Motor neuron (in vitro differentiated cells): ENCODE data around the gene GFY. TPM values are rescaled to one million over a fixed set of nuclear protein-coding genes. Genes with fewer than 3 reads are reported as not detected.

Source experiments
- ATAC-seq, 8 experiments: fragments of 200-7000 bp; cut with Tn5 transposase; replicated peaks in 6 of 8; 2 replicates each; pipeline ENCODE4 v1.8.0; 2021; ENCODE audit warnings: mild to moderate bottlenecking in 8 of 8, moderate library complexity in 8 of 8
- H3K27ac ChIP-seq, 2 donors: fragments of 250-450 bp; sonication (Bioruptor Pico); 2 replicates each; pipeline ENCODE4 v1.9.0; 2021; ENCODE audit warnings: antibody characterized with exemption in 2 of 2, mild to moderate bottlenecking in 2 of 2, moderate library complexity in 1 of 2
- H3K4me1 ChIP-seq, 2 donors: fragments of 250-450 bp; sonication (Bioruptor Pico); replicated peaks in 1 of 2; 2 replicates each; pipeline ENCODE4 v1.6.1; 2021; ENCODE audit warnings: antibody characterized with exemption in 2 of 2, mild to moderate bottlenecking in 2 of 2, moderate library complexity in 1 of 2
- H3K4me3 ChIP-seq, 5 donors: fragments of 250-450 bp; sonication (Bioruptor Pico); 2 replicates each; pipeline ENCODE4 v1.9.0; 2021; ENCODE audit warnings: antibody characterized with exemption in 5 of 5, mild to moderate bottlenecking in 5 of 5, moderate library complexity in 4 of 5
- WGBS, 10 experiments: fragments of 450-650 bp; shearing (Covaris generic); methylation state at CpG; one replicate each; pipeline ENCODE4 v1.0.0; 2022; 5-methylcytosine and 5-hydroxymethylcytosine counted together
- in situ Hi-C, 9 experiments: fragments of 400-800 bp; cut with MboI; loops; one replicate each; pipeline ENCODE4 v1.15.0; 2021; ENCODE audit warnings: low sequenced_read_pairs in 9 of 9, low pct_unique_long_range_greater_than_20kb in 2 of 9; ENCODE audit not compliant: unreplicated experiment in 9 of 9
- total RNA-seq, 8 experiments: library from RNA; unstranded; fragments of 300-600 nt; gene quantifications; 2 replicates each; pipeline versions ENCODE4 v1.2.3 to v1.2.4, GENCODE V29; 2022

Gene GFY
- total RNA-seq, 8 experiments from 2014 or later, result 0.42 to 1.1 (median 0.67) TPM; not detected in 2

DNA sequence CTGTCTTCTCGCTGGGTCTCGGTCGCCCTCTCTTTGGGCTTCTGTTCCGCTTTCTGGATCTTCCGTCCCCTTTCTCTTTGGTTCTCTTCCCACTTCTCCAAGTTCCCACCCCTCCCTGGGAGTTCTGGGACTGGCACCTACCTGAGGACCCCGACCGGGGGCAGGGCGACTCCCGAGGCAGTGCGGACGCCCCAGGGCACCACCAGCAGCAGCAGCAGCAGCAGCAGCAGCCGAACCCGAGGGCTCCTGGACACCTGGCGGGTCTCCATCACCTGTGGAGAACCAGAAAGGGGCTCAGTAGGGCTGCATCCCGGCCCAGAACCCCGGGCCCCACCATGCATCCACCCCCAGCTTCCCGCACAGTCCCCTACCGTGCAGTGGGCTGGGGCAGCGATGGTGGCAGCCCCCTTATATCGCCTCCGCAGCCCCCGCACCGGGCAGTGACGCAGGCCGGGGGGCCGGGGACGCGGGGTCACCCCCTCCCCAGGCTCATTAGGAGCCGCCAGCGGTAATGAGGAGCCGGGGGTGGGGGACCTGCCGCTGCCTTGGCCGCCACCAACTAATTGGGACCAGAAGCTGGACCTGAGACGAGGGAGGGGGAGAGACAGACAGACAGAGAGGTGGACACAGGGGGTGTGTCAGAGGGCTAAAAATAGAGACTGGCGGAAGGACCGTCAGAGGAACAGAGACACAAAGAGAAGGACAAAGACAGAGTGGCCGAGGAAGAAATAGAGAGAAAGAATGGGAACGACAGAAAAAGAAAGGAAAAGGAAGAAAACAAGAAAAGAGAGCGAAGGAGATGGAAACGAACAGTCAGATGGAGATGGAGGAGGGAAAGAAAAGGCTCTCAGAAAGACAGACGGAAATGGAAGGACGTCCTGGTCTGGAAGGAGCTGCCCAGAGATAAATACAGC, 1.9 kb upstream of the GFY start, which contains the start of gene PTH2:
Gene PTH2, minus strand, starts transcription at position 371 of the 914 bp plus-strand sequence. Its CDS starts 102 bp downstream, at position 269.
- peak within 1 kb of the TSS in 4 of 5 donors; percentile 9 to 19 (median 10) for H3K4me3 ChIP-seq

DNA sequence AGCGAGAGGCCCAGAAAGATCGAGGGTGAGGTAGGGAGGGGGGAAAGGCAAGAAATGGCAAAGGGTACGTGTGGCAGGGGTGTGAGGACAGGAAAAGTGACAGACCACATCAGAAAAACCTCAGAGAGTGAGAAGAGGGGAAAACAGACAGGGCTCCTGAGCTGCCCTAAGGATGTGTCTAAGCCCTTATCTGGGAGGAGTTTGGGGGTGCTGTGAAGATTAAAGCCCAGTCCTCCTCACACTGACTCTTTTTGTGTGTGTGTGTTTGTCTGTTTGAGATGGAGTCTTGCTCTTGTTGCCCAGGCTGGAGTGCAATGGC, 1.2 kb upstream of the GFY start:
- in situ Hi-C loops, result no loop called here
- H3K4me3 ChIP-seq, result no peak overlapping the region
- WGBS, 10 experiments, result 0 to 32% (median 10%) methylated on average over 3 of the region's 3 CpGs; no CpG with 5 or more reads in 1 of the 10 experiments
- no peak for ATAC-seq
- peaks cover 17 to 39% of the 10 kb centered on the region in 2 donors for H3K4me1 ChIP-seq
- H3K27ac ChIP-seq, result no peak overlapping the region

More for the DNA sequence above, 1.9 kb upstream of the GFY start, which contains the start of gene PTH2:
- no peak within 1 kb of the TSS for H3K27ac ChIP-seq
- WGBS, 10 experiments, result 0 to 22% (median 5%) methylated on average over 1 to 14 of the region's 42 CpGs
- H3K4me1 ChIP-seq, result peaks cover 15 to 36% of the 10 kb centered on the region in 2 donors
- ATAC-seq, result no peak
- in situ Hi-C loops, result no loop called here

DNA sequence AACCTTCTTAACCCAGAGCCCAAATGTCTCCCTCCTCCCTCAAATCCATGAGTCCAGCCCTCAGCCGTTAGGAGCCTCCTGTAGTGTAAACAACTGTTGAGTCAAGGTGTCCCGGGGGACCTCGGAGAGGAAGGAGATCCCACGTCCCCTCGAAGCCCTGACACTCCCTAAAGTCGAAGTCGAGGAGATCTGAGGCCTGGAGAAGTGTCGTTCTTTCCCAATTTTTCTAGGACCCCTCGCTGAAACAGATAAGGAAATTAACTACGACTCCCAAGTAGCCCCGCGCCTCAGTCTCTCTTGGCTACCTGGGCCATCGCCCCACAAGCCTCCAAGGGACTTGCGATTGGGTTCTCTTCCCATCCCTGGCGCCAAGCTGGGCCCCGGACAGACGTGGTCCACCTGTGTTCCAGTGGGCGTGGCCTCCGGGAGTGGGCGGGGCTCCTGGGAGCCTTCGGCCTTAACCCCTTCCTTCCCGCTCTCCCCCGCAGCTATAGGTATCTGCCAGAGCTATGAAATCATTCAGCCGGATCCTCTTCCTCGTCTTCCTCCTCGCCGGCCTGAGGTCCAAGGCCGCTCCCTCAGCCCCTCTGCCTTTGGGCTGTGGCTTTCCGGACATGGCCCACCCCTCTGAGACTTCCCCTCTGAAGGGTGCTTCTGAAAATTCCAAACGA, 869 bp downstream of the GFY start:
- in situ Hi-C loops, result no loop called here
- H3K4me1 ChIP-seq, result peaks cover 17 to 32% of the 10 kb centered on the region in 2 donors
- peak in 1 of 8 experiments; percentile 28 for ATAC-seq
- H3K4me3 ChIP-seq, result no peak overlapping the region
- H3K27ac ChIP-seq, result no peak overlapping the region
- 0 to 20% (median 3%) methylated on average over 2 to 24 of the region's 30 CpGs; no CpG with 5 or more reads in 5 of the 10 experiments for WGBS, 10 experiments

DNA sequence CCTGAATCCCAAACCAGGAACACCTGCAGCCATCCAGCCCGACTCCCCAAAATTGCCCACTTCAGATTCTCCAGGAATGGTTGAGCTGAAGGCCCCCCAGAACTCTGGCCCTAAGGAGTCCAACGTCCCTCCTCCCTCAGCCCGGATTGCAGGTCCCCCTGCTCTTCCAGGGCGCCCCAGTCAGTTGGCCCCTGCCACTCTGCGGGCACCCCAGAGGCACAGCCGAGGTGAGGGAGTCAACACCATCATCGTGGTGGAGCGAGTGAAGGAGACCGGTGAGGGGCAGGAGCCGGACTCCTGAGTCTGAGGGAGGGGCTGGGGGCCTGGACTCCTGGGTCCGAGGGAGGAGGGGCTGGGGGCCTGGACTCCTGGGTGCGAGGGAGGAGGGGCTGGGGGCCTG, 2.2 kb downstream of the GFY start:
- in situ Hi-C loops, result no loop called here
- H3K4me3 ChIP-seq, result no peak overlapping the region
- H3K27ac ChIP-seq, result no peak overlapping the region
- WGBS, 10 experiments, result 80 to 100% methylated on average over 1 of the region's 12 CpGs; no CpG with 5 or more reads in 8 of the 10 experiments
- peaks cover 13 to 26% of the 10 kb centered on the region in 2 donors for H3K4me1 ChIP-seq
- ATAC-seq, result no peak

DNA sequence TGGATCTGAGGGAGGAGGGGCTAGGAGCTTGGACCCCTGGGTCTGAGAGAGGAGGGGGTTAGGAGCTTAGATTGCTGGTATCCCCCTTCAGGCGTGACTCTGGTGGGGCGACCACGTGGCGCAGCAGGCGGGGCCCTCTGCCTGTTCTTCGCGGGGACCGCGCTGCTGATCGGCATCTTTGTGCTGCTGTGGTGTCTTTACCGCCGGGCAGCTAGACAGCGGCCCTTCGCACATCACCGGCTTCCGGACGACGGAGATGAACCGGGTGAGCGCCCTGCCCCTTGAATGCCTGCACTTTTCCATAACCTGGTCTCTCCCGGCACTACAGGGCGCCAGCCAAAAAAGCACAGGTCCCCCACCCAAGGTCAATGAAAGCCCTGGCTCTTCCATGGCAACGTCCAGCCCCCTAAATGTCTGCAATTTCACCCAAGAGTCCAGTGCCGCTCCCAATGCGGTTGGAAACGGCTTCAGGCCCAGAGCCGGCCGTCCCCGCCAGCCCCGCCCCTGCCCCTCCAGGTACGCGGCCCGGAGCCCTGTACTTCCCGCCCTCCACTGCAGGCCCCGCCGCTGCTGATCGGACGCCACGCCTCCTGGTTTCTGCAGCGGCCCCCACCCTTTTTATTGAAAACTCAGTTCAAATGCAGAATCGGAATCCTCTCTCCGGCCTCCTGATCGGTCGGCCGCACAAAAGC, 2.8 kb downstream of the GFY start:
- H3K4me1 ChIP-seq, result peaks cover 13 to 21% of the 10 kb centered on the region in 2 donors
- no peak overlapping the region for H3K27ac ChIP-seq
- in situ Hi-C loops, result no loop called here
- peak; percentile 55 to 79 (median 62) for ATAC-seq
- H3K4me3 ChIP-seq, result peak overlapping the region; percentile 2 to 18 (median 12)
- WGBS, 10 experiments, result 0 to 4% (median 3%) methylated on average over 4 to 12 of the region's 45 CpGs; no CpG with 5 or more reads in 7 of the 10 experiments

DNA sequence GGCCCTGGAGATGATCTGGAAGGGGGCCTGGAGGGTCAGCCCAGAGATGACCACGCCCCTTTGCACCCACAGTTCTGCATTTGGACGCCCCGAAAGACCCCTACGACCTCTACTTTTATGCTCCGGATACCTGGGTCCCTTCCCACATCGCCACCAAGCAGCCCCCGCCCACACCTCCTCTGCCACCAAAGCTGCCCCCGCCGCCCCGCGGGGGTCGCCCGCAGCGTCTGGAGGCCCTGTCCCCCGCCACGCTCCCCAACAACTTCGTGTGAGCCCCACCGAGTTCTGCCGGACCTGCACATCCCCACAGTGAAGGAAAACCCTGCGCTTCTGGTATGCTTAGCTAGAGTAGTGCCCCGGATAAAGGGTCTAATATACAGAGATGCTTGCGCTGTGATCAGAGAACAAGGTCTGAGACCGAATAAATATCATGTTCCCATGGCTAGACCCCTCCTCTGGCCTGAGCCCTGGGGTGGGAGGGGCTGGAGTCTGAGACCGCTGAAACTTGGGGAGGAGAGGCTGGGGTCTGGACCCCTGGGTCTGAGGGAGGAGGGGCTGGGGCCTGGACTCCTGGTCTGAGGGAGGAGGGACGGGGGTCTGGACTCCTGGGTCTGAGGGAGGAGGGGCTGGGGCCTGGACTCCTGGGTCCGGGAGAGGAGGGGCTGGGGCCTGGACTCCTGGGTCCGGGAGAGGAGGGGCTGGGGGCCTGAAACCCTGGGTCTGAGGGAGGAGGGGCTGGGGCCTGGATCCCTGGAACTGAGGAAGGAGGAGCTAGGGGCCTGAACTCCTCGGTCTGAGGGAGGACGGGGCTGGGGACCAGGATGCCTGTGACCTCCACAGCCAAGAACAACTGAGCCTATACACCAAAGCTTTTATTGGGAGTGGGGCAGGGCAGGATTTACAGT, 3.6 kb downstream of the GFY start:
- no peak overlapping the region for H3K27ac ChIP-seq
- H3K4me3 ChIP-seq, result peak overlapping the region in 1 of 5 donors; percentile 12
- WGBS, 10 experiments, result 0 to 25% (median 7%) methylated on average over 2 to 13 of the region's 29 CpGs; no CpG with 5 or more reads in 6 of the 10 experiments
- in situ Hi-C loops, result no loop called here
- peaks cover 9 to 13% of the 10 kb centered on the region in 2 donors for H3K4me1 ChIP-seq
- ATAC-seq, result peak in 5 of 8 experiments; percentile 10 to 41 (median 29)

DNA sequence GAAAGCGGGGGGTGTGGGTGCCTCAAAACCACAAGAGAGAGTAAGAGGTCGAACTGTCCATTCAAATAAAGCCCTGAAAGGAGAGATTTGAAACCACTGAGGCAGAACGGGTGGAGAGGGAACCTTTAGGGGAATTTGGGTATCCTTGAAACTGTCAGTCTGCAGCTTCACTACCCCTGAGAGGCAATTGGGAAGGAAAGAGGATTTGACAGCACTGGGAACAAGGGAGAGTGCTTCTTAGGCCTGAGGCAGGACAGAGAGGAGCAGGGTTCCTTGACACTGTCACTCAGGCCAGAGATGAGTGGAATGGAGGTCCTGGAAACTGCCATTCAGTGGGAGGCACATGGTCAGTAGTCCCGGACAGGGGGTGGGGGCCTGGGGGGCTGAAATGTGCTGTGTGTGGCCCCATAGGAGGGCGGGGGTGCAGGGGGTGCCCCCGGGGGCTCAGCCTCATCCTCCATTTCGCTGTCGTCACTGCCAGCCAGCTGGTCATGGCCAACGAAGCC, 5.0 kb downstream of the GFY start:
- in situ Hi-C loops, result no loop called here
- Histone ChIP-seq H3K27ac (no peak overlapping the region), H3K4me1 (peaks cover 9 to 13% of the 10 kb centered on the region in 2 donors), H3K4me3 (no peak overlapping the region)
- WGBS, 10 experiments, result 61 to 100% (median 73%) methylated on average over 1 to 3 of the region's 9 CpGs; no CpG with 5 or more reads in 2 of the 10 experiments
- ATAC-seq, result no peak

DNA sequence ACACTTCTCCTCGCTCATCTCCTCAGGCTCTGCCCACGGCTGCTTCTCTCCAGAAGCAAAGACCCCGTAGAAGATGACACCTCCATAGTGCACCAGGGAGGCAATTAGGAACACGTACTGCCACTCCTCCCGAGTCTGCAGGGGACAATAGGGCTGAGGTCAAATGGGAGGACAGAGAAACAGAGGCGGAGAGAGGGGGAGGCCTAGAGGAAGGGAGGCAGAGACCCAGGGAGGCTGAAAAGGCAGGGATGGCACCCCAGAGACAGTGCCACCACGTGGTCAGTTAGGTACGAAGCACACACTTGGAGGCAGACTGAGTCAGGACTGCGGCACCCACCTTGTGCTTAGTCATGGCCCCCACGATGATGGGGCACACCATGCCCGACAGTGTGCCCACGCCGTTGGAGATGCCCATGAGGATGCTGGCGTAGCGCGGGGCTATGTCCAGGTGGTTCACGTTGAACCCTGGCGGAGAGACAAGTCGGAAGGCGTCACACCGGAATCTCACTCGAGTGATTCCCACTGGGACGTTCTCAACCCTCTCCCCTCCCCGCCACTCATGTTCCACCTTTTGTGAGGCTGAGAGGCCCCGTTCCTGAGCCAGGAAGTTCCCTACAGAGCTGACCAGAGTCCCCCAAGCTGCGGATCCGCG, 5.6 kb downstream of the GFY start:
- Histone ChIP-seq H3K4me1 (peaks cover 9 to 13% of the 10 kb centered on the region in 2 donors), H3K27ac (no peak overlapping the region), H3K4me3 (no peak overlapping the region)
- ATAC-seq, result no peak
- 58 to 100% (median 70%) methylated on average over 1 to 7 of the region's 28 CpGs; no CpG with 5 or more reads in 4 of the 10 experiments for WGBS, 10 experiments
- in situ Hi-C loops, result no loop called here

DNA sequence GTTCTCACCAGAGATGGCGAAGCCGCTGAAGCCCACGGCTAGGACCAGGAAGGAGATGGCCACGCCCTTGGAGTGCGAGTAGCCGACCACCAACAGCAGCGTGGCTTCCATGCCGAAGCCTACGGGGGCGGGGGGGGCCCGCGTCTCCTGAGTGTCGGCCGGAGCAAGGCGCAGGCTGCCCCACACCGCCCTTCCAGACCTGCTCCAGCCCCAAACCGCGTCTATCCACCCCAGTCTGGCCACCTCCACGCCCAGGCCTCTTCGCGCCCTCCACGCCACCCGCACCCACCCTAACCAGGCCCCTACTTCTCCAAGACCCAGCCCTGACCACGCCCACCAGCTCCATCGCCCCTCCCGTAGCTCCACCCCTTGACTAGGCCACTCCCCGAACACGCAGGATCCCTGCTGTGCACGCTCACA, 6.2 kb downstream of the GFY start:
- 22 to 67% (median 37%) methylated on average over 1 to 9 of the region's 29 CpGs; no CpG with 5 or more reads in 4 of the 10 experiments for WGBS, 10 experiments
- in situ Hi-C loops, result no loop called here
- no peak for ATAC-seq
- Histone ChIP-seq H3K4me1 (peaks cover 9 to 13% of the 10 kb centered on the region in 2 donors), H3K27ac (no peak overlapping the region), H3K4me3 (no peak overlapping the region)

DNA sequence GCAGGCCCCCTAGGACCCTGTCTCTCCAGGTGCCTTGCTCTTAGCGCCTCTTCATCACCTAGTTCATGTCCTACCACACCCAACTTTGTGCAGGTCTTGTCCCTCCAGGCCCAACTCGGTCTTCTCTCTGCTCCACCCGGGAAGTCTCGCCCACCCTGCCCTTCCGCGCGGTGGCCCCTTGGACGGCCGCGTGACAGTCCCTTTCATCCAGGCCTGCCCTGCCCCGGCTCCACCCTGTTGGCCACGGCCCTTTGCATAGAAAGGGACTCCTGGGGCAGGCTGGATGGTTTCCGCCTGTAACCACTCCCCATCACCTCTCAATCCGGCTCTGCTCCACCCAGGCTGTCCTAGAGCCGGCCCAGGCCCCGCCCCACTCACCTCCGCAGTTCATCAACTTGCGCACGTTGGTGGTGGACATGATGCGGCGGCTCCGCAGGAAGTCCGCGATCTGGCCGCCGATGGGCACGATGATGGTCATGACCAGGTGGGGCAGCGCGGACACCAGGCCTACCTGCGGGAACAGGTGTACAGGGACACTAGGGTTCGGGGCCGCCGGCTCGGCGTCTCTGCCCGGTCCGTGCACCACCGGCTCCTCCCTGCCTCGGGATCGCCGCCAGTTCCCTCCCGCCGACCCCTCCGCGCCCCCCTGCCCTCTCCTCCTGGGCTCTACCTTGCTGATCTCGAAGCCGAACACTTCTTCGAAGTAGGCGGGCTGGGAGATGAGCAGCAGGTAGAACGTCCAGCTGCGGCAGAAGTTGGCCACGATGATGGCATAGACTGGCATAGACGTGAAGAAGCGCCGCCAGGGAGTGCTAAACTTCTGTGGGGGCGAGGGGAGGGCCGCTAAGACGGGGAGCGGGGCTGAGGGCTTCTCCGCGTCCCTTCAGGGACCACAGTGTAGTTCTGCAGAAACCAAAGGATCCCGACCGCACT, 7.2 kb downstream of the GFY start:
- Histone ChIP-seq H3K4me1 (peaks cover 18 to 24% of the 10 kb centered on the region in 2 donors), H3K27ac (no peak overlapping the region), H3K4me3 (no peak overlapping the region)
- WGBS, 10 experiments, result 16 to 100% (median 26%) methylated on average over 1 to 13 of the region's 63 CpGs; no CpG with 5 or more reads in 6 of the 10 experiments
- in situ Hi-C loops, result no loop called here
- ATAC-seq, result peak in 1 of 8 experiments; percentile 27
